Mesendoderm (in vitro differentiated cells): ENCODE data around the gene NFAM1.

Experiments used
- DNase-seq: peaks from one replicate; pipeline ENCODE4 v3.0.0; 2013
- H2AK5ac ChIP-seq: 2 replicates; pipeline ENCODE4 v1.6.1; 2013; ENCODE audit warnings: low read length, inconsistent platforms
- H2BK120ac ChIP-seq: 2 replicates; pipeline ENCODE4 v1.6.1; 2013; ENCODE audit warnings: low read depth, mild to moderate bottlenecking, low read length, moderate library complexity, mixed read lengths
- H2BK15ac ChIP-seq: replicated peaks from 2 replicates; pipeline ENCODE4 v1.6.1; 2013; ENCODE audit warnings: low read depth, mild to moderate bottlenecking, moderate library complexity
- H2BK5ac ChIP-seq: 2 replicates; pipeline ENCODE4 v1.6.1; 2013; ENCODE audit warnings: low read length, inconsistent platforms
- H3K18ac ChIP-seq: 2 replicates; pipeline ENCODE4 v1.6.1; 2013; ENCODE audit warnings: mild to moderate bottlenecking, low read length, mixed read lengths
- H3K23ac ChIP-seq: one replicate; pipeline ENCODE4 v1.6.1; 2013; ENCODE audit warnings: low read length
- H3K27ac ChIP-seq: 2 replicates; pipeline ENCODE4 v1.5.1; 2013; ENCODE audit warnings: low read depth, mild to moderate bottlenecking, inconsistent platforms, low read length, moderate library complexity
- H3K27me3 ChIP-seq: 2 replicates; pipeline ENCODE4 v1.6.1; 2013; ENCODE audit warnings: low read length, control low read depth, mild to moderate bottlenecking, inconsistent platforms; ENCODE audit not compliant: insufficient read depth, poor library complexity
- H3K36me3 ChIP-seq: 2 replicates; pipeline ENCODE4 v1.6.1; 2013; ENCODE audit warnings: low read length, inconsistent platforms; ENCODE audit not compliant: control insufficient read depth, insufficient read depth
- H3K4ac ChIP-seq: one replicate; pipeline ENCODE4 v1.6.1; 2013; ENCODE audit warnings: low read depth, mild to moderate bottlenecking, low read length, moderate library complexity
- H3K4me1 ChIP-seq: 2 replicates; pipeline ENCODE4 v1.6.1; 2013; ENCODE audit warnings: low read depth, low read length, inconsistent platforms; ENCODE audit not compliant: control insufficient read depth
- H3K4me2 ChIP-seq: 2 replicates; pipeline ENCODE4 v1.6.1; 2013; ENCODE audit warnings: low read length
- H3K4me3 ChIP-seq: 2 replicates; pipeline ENCODE4 v1.5.1; 2013; ENCODE audit warnings: mild to moderate bottlenecking, low read length
- H3K56ac ChIP-seq: one replicate; pipeline ENCODE4 v1.6.1; 2013; ENCODE audit warnings: low read length
- H3K79me1 ChIP-seq: 2 replicates; pipeline ENCODE4 v1.6.1; 2013; ENCODE audit warnings: low read length, inconsistent platforms
- H3K79me2 ChIP-seq: 2 replicates; pipeline ENCODE4 v1.6.1; 2013; ENCODE audit warnings: mild to moderate bottlenecking, low read length; ENCODE audit not compliant: control insufficient read depth, insufficient read depth
- H3K9ac ChIP-seq: 2 replicates; pipeline ENCODE4 v1.6.1; 2013; ENCODE audit warnings: low read length, inconsistent platforms
- H4K5ac ChIP-seq: one replicate; pipeline ENCODE4 v1.6.1; 2013; ENCODE audit warnings: low read length
- H4K8ac ChIP-seq: one replicate; pipeline ENCODE4 v1.6.1; 2013; ENCODE audit warnings: low read depth, mild to moderate bottlenecking, control low read depth, low read length, moderate library complexity
- WGBS: extraction: QIAGEN DNeasy Blood & Tissue Kit; methylation state at CpG from one replicate; pipeline ENCODE4 v1.1.7; 2013; ENCODE audit warnings: low lambda C conversion rate, missing lambda C conversion rate; ENCODE audit not compliant: insufficient coverage; ENCODE audit errors: extremely low coverage; 5-methylcytosine and 5-hydroxymethylcytosine counted together

NFAM1 gene

DNA sequence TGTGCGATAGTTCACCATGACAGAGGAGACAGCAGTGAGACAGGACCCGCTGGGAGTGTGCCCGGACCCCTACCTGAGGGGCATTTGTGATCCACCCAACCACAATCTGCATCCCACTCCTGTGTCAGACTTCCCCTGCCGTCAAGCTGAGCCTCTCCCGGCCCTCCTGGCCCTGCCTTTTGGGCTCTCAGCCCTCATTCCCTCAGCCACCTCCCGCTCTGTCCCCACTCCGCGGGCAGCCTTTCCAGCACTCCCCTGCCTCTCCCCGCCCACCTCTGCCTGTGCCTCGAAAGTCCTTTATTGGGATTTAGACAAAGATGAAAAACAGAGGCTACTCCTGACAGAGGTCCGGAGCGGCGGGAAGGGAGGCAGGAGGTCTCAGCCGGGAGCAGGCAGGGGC lies 4.2 kb downstream of the NFAM1 start:
- Histone ChIP-seq H3K27me3 (no peaks in the 10 kb centered on the region), H2BK5ac (no peak overlapping the region), H3K23ac (no peak overlapping the region), H2BK120ac (no peak overlapping the region), H3K56ac (peak overlapping the region; percentile 18), H2BK15ac (no peak overlapping the region), H3K4me3 (no peak overlapping the region), H4K5ac (no peak overlapping the region), H3K9ac (no peak overlapping the region), H3K27ac (no peak overlapping the region), H4K8ac (no peak overlapping the region), H3K4ac (no peak overlapping the region), H2AK5ac (no peak overlapping the region), H3K79me2 (no peaks in the 10 kb centered on the region), H3K36me3 (no peaks in the 10 kb centered on the region), H3K18ac (no peak overlapping the region), H3K4me1 (no peaks in the 10 kb centered on the region), H3K4me2 (no peak overlapping the region), H3K79me1 (no peaks in the 10 kb centered on the region)
- WGBS, result no CpG with 5 or more reads among the region's 14 CpGs
- DNase-seq, result no peak

DNA sequence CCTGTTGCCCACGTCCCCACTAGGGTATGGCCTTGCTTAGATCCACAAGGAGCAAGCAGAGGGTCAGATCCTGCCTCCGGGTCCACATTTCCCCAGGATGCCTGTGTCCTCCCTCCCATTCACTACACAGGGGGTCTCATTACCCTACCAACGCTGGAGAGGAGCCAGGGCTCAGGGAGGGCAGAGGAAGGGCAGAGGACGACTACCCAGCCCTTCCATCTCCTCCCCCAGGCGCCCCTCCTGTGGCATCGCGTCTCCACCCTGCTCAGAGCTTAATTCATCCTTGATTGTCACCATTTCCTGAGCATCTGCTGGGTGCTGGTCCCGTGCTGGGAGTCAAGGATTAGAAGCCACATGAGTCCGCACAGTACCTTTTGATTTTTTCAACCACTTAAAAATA lies 5.0 kb downstream of the NFAM1 start:
- no peaks in the 10 kb centered on the region for H3K36me3 ChIP-seq
- no peak overlapping the region for H4K5ac ChIP-seq
- no peak overlapping the region for H3K18ac ChIP-seq
- no peak overlapping the region for H2AK5ac ChIP-seq
- H3K27ac ChIP-seq, result no peak overlapping the region
- no peak overlapping the region for H3K4ac ChIP-seq
- H3K23ac ChIP-seq, result no peak overlapping the region
- no peaks in the 10 kb centered on the region for H3K4me1 ChIP-seq
- no peak overlapping the region for H3K4me2 ChIP-seq
- H2BK15ac ChIP-seq, result no peak overlapping the region
- no peak overlapping the region for H3K9ac ChIP-seq
- no peak overlapping the region for H2BK5ac ChIP-seq
- no peak for DNase-seq
- no peak overlapping the region for H3K56ac ChIP-seq
- no peak overlapping the region for H4K8ac ChIP-seq
- no peak overlapping the region for H2BK120ac ChIP-seq
- no peaks in the 10 kb centered on the region for H3K79me1 ChIP-seq
- H3K4me3 ChIP-seq, result no peak overlapping the region
- no peaks in the 10 kb centered on the region for H3K79me2 ChIP-seq
- WGBS, result no CpG with 5 or more reads among the region's 9 CpGs
- no peaks in the 10 kb centered on the region for H3K27me3 ChIP-seq

DNA sequence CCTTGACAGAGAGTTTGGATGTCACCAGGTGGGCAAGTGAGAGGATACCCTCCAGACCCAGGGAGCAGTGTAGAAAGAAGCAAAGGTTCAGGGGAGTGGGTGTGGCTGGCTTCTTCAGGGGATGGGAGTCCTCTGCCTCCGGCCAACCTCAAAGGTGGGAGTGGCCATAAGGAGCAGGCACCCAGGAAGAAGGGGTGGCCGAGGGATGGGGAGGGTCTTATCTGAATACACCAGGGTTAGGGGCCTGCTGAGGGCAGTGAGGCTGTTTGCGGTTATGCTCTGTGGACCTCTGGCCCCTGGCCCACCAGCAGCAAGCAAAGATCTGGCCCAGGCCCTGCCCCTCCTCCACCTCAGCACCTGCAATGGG lies 6.2 kb downstream of the NFAM1 start:
- Histone ChIP-seq H2BK15ac (no peak overlapping the region), H4K8ac (no peak overlapping the region), H3K79me1 (no peaks in the 10 kb centered on the region), H3K4me3 (no peak overlapping the region), H2BK5ac (no peak overlapping the region), H3K18ac (no peak overlapping the region), H3K36me3 (no peaks in the 10 kb centered on the region), H3K56ac (no peak overlapping the region), H2BK120ac (no peak overlapping the region), H4K5ac (no peak overlapping the region), H3K27me3 (no peaks in the 10 kb centered on the region), H3K27ac (no peak overlapping the region), H3K4me1 (no peaks in the 10 kb centered on the region), H2AK5ac (no peak overlapping the region), H3K4me2 (no peak overlapping the region), H3K9ac (no peak overlapping the region), H3K79me2 (no peaks in the 10 kb centered on the region), H3K4ac (no peak overlapping the region), H3K23ac (no peak overlapping the region)
- WGBS, result no CpG with 5 or more reads among the region's 3 CpGs
- DNase-seq, result no peak

DNA sequence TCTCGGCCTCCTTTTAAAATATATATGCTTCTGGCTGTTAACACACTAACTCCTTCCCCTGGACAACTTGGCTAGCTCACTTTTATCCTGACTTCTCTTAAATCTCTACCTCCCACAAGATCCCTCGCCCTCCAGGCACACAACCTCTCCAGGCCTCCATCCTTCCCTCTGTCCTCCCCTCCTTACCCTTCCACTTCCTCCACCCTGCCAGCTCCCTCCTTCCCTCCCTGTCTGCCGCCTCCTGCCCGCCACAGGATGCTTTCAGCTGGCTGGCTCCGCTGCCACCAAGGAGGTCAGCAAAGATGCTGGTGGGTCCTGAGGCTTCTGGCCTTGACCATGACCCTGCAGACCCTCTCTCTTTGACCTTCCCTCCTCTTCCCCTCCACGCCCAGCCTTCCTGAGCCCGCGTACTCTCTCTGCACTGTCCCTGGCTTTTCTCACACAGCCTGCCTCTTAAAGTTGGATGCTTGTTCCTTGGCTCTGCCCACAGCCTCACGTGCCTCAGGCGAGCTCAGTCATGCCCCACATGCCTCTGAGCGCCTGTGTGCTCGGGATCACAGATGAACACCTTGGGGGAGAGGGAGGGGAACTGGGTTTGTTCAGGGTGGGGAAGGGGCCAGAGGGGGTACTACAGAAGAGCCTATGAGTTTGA lies 6.7 kb downstream of the NFAM1 start:
- Histone ChIP-seq H4K8ac (no peak overlapping the region), H3K27ac (no peak overlapping the region), H3K4me3 (no peak overlapping the region), H3K27me3 (no peaks in the 10 kb centered on the region), H3K4me2 (no peak overlapping the region), H2AK5ac (no peak overlapping the region), H3K36me3 (no peaks in the 10 kb centered on the region), H3K79me1 (no peaks in the 10 kb centered on the region), H3K4ac (no peak overlapping the region), H2BK5ac (no peak overlapping the region), H2BK120ac (no peak overlapping the region), H4K5ac (no peak overlapping the region), H3K9ac (no peak overlapping the region), H3K23ac (no peak overlapping the region), H3K56ac (no peak overlapping the region), H3K18ac (no peak overlapping the region), H3K4me1 (no peaks in the 10 kb centered on the region), H2BK15ac (no peak overlapping the region), H3K79me2 (no peaks in the 10 kb centered on the region)
- no CpG with 5 or more reads among the region's 12 CpGs for WGBS
- no peak for DNase-seq

DNA sequence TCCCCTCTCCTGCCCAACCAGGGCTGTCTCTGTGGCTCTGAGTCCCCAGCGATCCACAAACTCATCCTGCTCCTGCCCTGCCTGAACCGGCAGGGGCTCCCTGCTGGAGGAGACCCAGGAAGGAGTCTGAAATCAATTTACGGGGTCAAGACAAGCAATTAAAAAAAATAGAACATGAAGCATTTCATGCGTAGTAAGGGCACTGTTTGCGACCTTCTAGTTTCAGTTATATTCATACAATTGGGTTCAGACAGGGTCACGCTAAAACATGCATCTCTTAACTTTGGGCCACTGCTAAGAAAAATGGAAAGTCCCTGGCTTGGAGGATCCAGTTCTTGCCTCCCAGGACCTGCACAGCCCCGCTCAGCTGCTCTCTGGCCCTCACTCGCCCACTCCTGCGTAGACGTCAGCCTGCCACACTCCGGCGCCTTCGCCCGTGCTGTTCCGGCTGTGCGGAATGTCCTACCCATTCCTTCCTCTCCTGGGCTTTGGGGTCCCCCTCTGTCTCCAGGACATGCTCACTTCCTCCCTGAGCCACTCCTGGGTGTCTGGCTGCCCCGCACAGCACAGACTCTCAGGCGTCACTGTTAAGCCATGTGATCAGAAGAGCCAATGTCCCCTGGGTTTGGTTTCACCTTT lies 12.8 kb downstream of the NFAM1 start:
- no peaks in the 10 kb centered on the region for H3K79me2 ChIP-seq
- no peak overlapping the region for H3K4me2 ChIP-seq
- H2BK5ac ChIP-seq, result no peak overlapping the region
- H2AK5ac ChIP-seq, result no peak overlapping the region
- no peaks in the 10 kb centered on the region for H3K27me3 ChIP-seq
- no peaks in the 10 kb centered on the region for H3K4me1 ChIP-seq
- no peak overlapping the region for H3K4me3 ChIP-seq
- H3K36me3 ChIP-seq, result no peaks in the 10 kb centered on the region
- H3K18ac ChIP-seq, result no peak overlapping the region
- no peak overlapping the region for H3K56ac ChIP-seq
- H3K27ac ChIP-seq, result no peak overlapping the region
- H3K9ac ChIP-seq, result no peak overlapping the region
- H2BK15ac ChIP-seq, result no peak overlapping the region
- H4K5ac ChIP-seq, result no peak overlapping the region
- no peak overlapping the region for H2BK120ac ChIP-seq
- no peaks in the 10 kb centered on the region for H3K79me1 ChIP-seq
- no peak overlapping the region for H3K4ac ChIP-seq
- no CpG with 5 or more reads among the region's 18 CpGs for WGBS
- H3K23ac ChIP-seq, result no peak overlapping the region
- DNase-seq, result no peak
- no peak overlapping the region for H4K8ac ChIP-seq

DNA sequence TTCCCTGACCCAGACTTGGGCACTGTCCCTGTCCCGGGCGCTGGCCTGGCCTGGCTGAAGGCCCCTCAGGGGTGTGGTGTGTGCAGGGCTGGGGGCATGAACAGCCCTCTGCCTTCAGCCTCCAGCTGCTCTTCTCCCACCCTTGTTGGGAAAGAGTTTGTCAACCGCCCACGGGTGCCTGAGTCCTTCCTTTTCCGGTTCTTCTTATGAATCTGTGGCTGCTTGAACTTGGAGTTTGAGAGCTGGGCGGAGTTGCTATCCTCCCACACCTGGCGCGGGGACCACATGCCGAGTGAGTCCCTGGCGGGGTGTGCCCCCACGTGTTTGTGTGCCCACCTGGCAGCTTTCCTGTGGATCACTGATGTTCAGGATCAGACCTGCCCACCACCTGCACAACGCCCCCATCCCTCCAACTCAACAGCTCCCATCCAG lies 13.4 kb downstream of the NFAM1 start:
- H2BK15ac ChIP-seq, result no peak overlapping the region
- H3K27me3 ChIP-seq, result no peaks in the 10 kb centered on the region
- H4K8ac ChIP-seq, result no peak overlapping the region
- no peak overlapping the region for H2BK5ac ChIP-seq
- no peak overlapping the region for H3K56ac ChIP-seq
- H3K18ac ChIP-seq, result no peak overlapping the region
- H3K79me1 ChIP-seq, result no peaks in the 10 kb centered on the region
- no peak for DNase-seq
- H4K5ac ChIP-seq, result no peak overlapping the region
- no peak overlapping the region for H3K4me3 ChIP-seq
- no peak overlapping the region for H3K4ac ChIP-seq
- no peak overlapping the region for H3K4me2 ChIP-seq
- no peaks in the 10 kb centered on the region for H3K79me2 ChIP-seq
- WGBS, result no CpG with 5 or more reads among the region's 12 CpGs
- H3K9ac ChIP-seq, result no peak overlapping the region
- H2AK5ac ChIP-seq, result no peak overlapping the region
- no peak overlapping the region for H3K23ac ChIP-seq
- H3K4me1 ChIP-seq, result no peaks in the 10 kb centered on the region
- no peaks in the 10 kb centered on the region for H3K36me3 ChIP-seq
- no peak overlapping the region for H3K27ac ChIP-seq
- no peak overlapping the region for H2BK120ac ChIP-seq
